Subcutaneous abdominal adipose tissue (tissue), 5 donors: ENCODE measurements around the gene TRAPPC13.
"Not testable (repeated sequence)": the region's sequence is repeated elsewhere in the genome, so short reads cannot be mapped to it uniquely, and the experiment has no call there.

ENCODE experiments used
- H3K27ac ChIP-seq: one replicate; pipeline ENCODE4 v1.7.0; 2013; ENCODE audit warnings: low read depth, mild to moderate bottlenecking, inconsistent platforms, low read length, moderate library complexity
- H3K27me3 ChIP-seq, 5 donors: one replicate each; pipeline ENCODE4 v1.7.0; 2013; ENCODE audit warnings: low read length in 5 of 5, inconsistent platforms in 1 of 5; ENCODE audit not compliant: control insufficient read depth in 5 of 5, insufficient read depth in 4 of 5
- H3K36me3 ChIP-seq, 5 donors: one replicate each; pipeline ENCODE4 v1.7.0; 2013; ENCODE audit warnings: low read length in 5 of 5; ENCODE audit not compliant: control insufficient read depth in 5 of 5, insufficient read depth in 5 of 5
- H3K4me1 ChIP-seq, 5 donors: one replicate each; pipeline ENCODE4 v1.7.0; 2013; ENCODE audit warnings: low read length in 5 of 5, mild to moderate bottlenecking in 3 of 5, moderate library complexity in 1 of 5; ENCODE audit not compliant: control insufficient read depth in 5 of 5, insufficient read depth in 5 of 5
- H3K4me3 ChIP-seq, 5 donors: one replicate each; pipeline ENCODE4 v1.7.0; 2013; ENCODE audit warnings: low read length in 5 of 5, low read depth in 1 of 5
- H3K9ac ChIP-seq, 5 donors: one replicate each; pipeline ENCODE4 v1.7.0; 2013; ENCODE audit warnings: low read length in 5 of 5, mild to moderate bottlenecking in 4 of 5, moderate library complexity in 3 of 5
- H3K9me3 ChIP-seq, 5 donors: one replicate each; pipeline ENCODE4 v1.7.0; 2013; ENCODE audit warnings: low read length in 5 of 5; ENCODE audit not compliant: control insufficient read depth in 5 of 5
- donor health status: healthy.
- donor health status: healthy.
- donor health status: healthy.
- donor health status: healthy.
- donor health status: healthy.

TRAPPC13 gene

DNA sequence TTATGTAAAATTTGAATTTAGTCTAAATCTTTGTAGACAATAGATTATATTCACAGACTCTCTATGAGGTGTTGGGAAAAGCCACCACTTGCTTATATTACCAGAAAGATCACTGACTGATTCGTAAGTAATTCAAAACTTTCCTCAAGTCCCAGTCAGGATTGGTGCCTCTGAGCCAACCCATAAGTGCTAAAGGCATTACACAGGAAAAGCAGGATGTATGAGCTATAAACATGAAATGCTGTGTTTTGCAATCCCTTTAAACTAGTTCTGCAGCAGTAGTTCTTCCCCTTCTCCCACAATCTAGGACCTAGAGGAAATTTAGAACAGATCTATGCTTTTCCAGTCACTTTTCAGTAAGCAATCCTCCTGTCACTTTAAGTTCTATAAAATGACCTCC lies 48.0 kb downstream of the TRAPPC13 start:
- H3K27me3 ChIP-seq, result no peaks in the 10 kb centered on the region
- no peak overlapping the region for H3K4me3 ChIP-seq
- no peaks in the 10 kb centered on the region for H3K4me1 ChIP-seq
- peaks cover 6 to 36% (median 18%) of the 10 kb centered on the region in 5 donors for H3K36me3 ChIP-seq
- H3K9me3 ChIP-seq, result no peaks in the 10 kb centered on the region
- H3K27ac ChIP-seq, result no peak overlapping the region
- no peak overlapping the region for H3K9ac ChIP-seq

DNA sequence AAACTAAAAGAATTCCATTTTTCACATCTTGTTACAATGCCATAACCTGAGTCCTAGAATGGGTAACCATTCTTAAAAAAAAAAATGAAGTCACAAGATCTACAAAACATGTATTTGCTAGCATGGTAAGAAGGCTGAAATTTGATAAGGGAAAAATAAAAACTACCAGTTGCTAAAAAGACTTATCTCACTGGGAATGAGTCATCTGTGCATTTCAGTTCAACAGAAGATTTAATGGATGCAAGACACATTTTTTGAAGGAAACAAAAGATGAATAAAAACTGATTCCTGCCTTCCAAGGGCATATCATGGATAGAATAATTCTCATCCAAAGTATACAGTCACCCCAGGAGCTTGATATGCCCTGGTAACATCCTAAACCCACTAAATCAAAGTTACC lies 49.9 kb downstream of the TRAPPC13 start:
- Histone ChIP-seq H3K9me3 (no peaks in the 10 kb centered on the region), H3K4me3 (no peak overlapping the region), H3K36me3 (peaks cover 3 to 30% (median 15%) of the 10 kb centered on the region in 5 donors), H3K27me3 (no peaks in the 10 kb centered on the region), H3K9ac (no peak overlapping the region), H3K27ac (no peak overlapping the region), H3K4me1 (no peaks in the 10 kb centered on the region)

DNA sequence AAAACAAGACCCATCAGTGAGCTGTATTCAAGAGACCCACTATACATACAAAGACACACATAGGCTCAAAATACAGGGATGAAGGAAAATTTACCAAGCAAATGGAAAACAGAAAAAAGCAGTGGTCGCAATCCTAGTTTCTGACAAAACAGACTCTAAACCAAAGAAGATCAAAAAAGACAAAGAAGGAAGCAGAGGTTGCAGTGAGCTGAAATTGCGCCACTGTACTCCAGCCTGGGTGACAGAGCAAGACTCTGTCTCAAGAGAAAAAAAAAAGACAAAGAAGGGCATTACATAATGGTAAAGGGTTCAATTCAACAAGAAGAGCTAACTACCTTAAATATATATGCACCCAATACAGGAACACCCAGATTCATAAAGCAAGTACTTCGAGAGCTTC lies 51.2 kb downstream of the TRAPPC13 start:
- H3K9me3 ChIP-seq, H3K4me3 ChIP-seq, H3K27ac ChIP-seq, H3K4me1 ChIP-seq, H3K27me3 ChIP-seq, H3K9ac ChIP-seq: not testable (repeated sequence)
- peaks cover 0 to 27% (median 13%) of the 10 kb centered on the region in 5 donors for H3K36me3 ChIP-seq

DNA sequence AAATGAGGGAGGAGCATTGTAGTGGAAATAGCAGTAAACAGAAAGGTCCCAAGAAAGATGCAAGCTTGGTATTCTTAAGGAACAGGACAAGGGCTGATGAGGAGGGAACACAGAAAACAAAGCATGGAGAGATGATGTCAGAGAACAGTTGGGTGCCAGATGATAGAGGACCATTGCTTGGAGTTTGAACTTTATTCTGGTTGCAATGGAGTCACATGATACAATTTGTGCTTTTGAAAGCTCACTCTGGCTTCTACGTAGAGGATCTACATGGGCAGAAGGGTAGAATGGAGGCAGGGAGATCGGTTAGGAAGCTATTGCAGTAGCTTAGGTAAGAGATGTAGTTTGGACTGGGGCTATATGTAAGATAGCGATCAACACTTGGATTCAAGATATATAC lies 57.3 kb downstream of the TRAPPC13 start:
- no peaks in the 10 kb centered on the region for H3K27me3 ChIP-seq
- no peaks in the 10 kb centered on the region for H3K4me1 ChIP-seq
- H3K27ac ChIP-seq, result no peak overlapping the region
- no peaks in the 10 kb centered on the region for H3K9me3 ChIP-seq
- H3K36me3 ChIP-seq, result peaks cover 7 to 37% (median 24%) of the 10 kb centered on the region in 5 donors
- H3K4me3 ChIP-seq, result no peak overlapping the region
- H3K9ac ChIP-seq, result no peak overlapping the region

GRCh38 chr5:65693121-65693520 lies 68.3 kb downstream of the TRAPPC13 start:
- H3K36me3 ChIP-seq, result peaks cover 4 to 15% (median 11%) of the 10 kb centered on the region in 5 donors
- H3K9me3 ChIP-seq, result no peaks in the 10 kb centered on the region
- no peak overlapping the region for H3K4me3 ChIP-seq
- no peak overlapping the region for H3K27ac ChIP-seq
- H3K4me1 ChIP-seq, result no peaks in the 10 kb centered on the region
- H3K27me3 ChIP-seq, result no peaks in the 10 kb centered on the region
- H3K9ac ChIP-seq, result no peak overlapping the region

- Histone ChIP-seq H3K27me3 (no peaks in the 10 kb centered on the region), H3K9ac (no peak overlapping the region), H3K9me3 (no peaks in the 10 kb centered on the region), H3K36me3 (peaks cover 0 to 23% (median 6%) of the 10 kb centered on the region in 5 donors), H3K4me1 (no peaks in the 10 kb centered on the region), H3K27ac (no peak overlapping the region), H3K4me3 (no peak overlapping the region)
Observed at GRCh38 chr5:65695162-65695755, 70.4 kb downstream of the TRAPPC13 start.

DNA sequence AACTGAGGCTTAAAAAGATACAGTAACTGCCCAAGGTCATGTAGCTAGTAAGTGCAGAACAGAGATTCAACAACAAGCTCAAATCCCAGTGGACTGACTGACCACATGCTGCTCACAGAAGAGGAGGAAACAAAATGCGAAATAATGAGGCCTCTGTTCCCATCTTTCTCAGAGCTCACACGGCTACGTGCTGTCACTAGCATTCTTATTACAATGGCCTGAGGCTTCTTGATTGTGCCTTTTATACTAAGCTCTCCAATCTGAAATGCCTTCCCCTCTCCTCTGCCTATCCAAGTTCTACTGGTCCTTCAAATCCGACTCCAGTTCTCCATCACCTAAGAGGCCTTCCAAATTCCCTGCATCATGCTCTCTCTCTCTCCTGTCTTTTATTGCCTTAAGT lies 71.1 kb downstream of the TRAPPC13 start:
- H3K27me3 ChIP-seq, result no peaks in the 10 kb centered on the region
- no peaks in the 10 kb centered on the region for H3K4me1 ChIP-seq
- H3K36me3 ChIP-seq, result peaks cover 0 to 23% (median 5%) of the 10 kb centered on the region in 5 donors
- H3K9me3 ChIP-seq, result no peaks in the 10 kb centered on the region
- no peak overlapping the region for H3K4me3 ChIP-seq
- H3K27ac ChIP-seq, result no peak overlapping the region
- H3K9ac ChIP-seq, result no peak overlapping the region

GRCh38 chr5:65696892-65697291 lies 72.1 kb downstream of the TRAPPC13 start:
- no peaks in the 10 kb centered on the region for H3K9me3 ChIP-seq
- H3K4me3 ChIP-seq, result no peak overlapping the region
- H3K27ac ChIP-seq, result no peak overlapping the region
- no peaks in the 10 kb centered on the region for H3K27me3 ChIP-seq
- no peaks in the 10 kb centered on the region for H3K4me1 ChIP-seq
- H3K36me3 ChIP-seq, result peaks cover 0 to 23% (median 5%) of the 10 kb centered on the region in 5 donors
- no peak overlapping the region for H3K9ac ChIP-seq

- no peak overlapping the region for H3K27ac ChIP-seq
- H3K4me3 ChIP-seq, result no peak overlapping the region
- H3K4me1 ChIP-seq, result no peaks in the 10 kb centered on the region
- H3K36me3 ChIP-seq, result peaks cover 0 to 26% (median 6%) of the 10 kb centered on the region in 5 donors
- no peaks in the 10 kb centered on the region for H3K9me3 ChIP-seq
- H3K27me3 ChIP-seq, result no peaks in the 10 kb centered on the region
- no peak overlapping the region for H3K9ac ChIP-seq
Observed at GRCh38 chr5:65699338-65699737, 74.5 kb downstream of the TRAPPC13 start.

DNA sequence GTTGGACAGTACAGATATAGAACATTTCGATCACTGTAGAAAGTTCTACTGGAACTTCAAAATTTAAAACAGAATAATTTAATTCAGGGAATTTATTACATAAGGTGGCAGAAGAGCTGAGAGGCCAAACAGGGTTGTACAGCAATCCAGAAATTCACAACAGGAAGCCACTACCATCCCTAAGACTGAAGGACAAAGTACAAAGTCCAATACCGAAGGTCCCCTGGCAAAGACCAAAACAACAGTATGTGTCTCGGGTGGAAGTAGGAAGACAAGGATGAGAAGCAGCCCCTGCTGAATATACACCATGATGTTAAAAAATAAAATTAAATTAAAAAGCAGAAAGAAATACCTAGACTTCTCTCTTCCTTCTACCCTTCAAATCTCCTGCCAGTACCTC lies 77.2 kb downstream of the TRAPPC13 start:
- H3K4me1 ChIP-seq, result no peaks in the 10 kb centered on the region
- no peak overlapping the region for H3K4me3 ChIP-seq
- H3K27me3 ChIP-seq, result no peaks in the 10 kb centered on the region
- H3K9me3 ChIP-seq, result no peaks in the 10 kb centered on the region
- H3K27ac ChIP-seq, result no peak overlapping the region
- H3K9ac ChIP-seq, result no peak overlapping the region
- H3K36me3 ChIP-seq, result peaks cover 0 to 19% (median 6%) of the 10 kb centered on the region in 5 donors
